C4-2B (cell line): ENCODE results near the gene GPATCH1.

Experiments
- H3K27ac ChIP-seq: fragments of 450-650 bp; 2 replicates; pipeline ENCODE4 v1.5.1; 2017
- ZFX ChIP-seq: fragments of 450-650 bp; IDR thresholded peaks from 2 replicates; pipeline ENCODE4 v1.6.1; 2017
- TF ChIP-seq, protein P1 (sequence below): fragments of 450-650 bp; conservative IDR thresholded peaks from 2 replicates; pipeline ENCODE4 v1.5.1; 2017; ENCODE audit warnings: mild to moderate bottlenecking

GPATCH1 gene

DNA sequence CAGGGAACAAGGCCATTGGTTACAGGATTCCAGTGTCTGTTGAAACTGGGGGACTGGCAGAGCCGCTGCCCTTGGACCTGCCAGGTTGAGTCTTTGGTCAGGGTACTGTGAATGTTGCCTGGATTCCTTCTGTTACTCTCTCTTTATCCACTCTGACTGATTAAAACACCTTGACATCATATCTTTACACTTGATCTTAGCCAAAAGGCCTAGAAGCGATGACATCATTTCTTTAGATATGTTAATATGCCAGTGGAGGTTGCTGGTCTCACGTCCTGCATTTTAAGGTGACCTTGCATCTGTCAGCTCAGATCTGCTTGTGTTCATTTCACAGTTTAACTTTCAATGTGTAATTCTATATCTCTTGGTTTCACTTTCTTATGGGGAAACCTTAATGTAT lies 9.2 kb downstream of the GPATCH1 start:
- TF ChIP-seq, protein P1, sequence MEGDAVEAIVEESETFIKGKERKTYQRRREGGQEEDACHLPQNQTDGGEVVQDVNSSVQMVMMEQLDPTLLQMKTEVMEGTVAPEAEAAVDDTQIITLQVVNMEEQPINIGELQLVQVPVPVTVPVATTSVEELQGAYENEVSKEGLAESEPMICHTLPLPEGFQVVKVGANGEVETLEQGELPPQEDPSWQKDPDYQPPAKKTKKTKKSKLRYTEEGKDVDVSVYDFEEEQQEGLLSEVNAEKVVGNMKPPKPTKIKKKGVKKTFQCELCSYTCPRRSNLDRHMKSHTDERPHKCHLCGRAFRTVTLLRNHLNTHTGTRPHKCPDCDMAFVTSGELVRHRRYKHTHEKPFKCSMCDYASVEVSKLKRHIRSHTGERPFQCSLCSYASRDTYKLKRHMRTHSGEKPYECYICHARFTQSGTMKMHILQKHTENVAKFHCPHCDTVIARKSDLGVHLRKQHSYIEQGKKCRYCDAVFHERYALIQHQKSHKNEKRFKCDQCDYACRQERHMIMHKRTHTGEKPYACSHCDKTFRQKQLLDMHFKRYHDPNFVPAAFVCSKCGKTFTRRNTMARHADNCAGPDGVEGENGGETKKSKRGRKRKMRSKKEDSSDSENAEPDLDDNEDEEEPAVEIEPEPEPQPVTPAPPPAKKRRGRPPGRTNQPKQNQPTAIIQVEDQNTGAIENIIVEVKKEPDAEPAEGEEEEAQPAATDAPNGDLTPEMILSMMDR = no peak
- TF ChIP-seq ZFX = no peak
- no peak overlapping the region for H3K27ac ChIP-seq

DNA sequence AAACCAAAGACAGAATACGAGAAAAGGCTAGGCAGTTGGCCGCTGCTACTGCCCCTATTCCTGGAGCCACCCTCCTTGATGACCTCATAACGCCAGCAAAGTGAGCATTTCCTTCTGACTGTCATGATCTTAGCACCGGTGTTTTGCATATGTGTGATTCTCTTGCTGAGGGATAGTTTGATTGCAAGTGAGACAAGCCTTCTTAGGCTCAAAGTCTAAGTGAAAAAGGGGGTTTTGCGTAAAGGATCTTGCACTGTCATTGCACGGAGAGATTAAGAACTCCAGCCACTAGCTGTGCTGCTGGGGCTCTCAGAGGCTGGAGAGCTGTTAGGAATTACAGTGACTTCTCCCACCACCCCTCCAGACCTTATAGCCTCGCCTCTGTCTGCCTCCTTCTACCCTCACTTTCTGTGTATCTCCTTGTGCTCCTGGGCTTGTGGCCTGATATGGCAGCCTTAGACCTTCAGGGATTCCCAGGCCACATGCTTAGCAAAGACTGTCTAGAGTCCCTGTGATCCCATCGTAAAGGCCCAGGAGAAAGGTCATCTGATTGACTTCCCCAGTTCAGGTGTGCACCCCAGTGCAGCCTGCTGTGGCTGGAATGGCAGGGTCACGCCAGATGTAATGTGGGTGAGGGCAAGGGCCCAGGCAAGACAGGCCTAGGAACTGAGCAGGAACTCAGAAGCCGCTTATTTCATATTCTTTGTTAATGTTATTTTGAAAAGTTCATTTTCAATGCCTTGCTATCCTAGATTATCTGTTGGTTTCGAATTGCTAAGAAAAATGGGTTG lies 12.6 kb downstream of the GPATCH1 start:
- no peak overlapping the region for H3K27ac ChIP-seq
- TF ChIP-seq ZFX = no peak
- TF ChIP-seq, protein P1 = no peak

DNA sequence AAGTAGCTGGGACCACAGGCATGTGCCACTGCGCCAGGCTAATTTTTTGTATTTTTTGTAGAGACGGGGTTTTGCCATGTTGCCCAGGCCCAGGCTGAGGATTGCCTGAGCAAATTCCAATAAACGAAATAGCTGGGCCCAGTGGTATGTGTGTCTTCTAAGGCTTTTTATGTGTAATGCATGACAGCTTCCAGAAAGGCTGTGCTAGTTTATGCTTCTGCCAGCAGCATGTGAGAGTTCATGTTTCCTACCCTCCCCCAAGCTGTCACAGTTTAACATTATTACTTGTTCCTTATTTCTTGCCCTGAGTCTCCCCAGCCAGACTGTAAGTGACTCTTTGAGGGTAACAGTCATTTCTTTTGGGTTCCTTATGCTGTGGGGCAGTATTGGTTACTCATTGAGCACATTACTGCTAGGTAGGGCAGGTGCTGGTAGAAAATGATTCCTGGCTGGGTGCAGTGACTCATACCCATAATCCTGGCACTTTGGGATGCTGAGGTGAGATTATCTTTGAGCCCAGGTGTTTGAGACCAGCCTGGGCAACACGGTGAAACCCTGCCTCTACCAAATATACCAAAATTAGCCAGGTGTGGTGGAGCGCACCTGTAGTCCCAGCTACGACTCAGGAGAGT lies 13.6 kb downstream of the GPATCH1 start:
- no peak overlapping the region for H3K27ac ChIP-seq
- TF ChIP-seq, protein P1 = no peak
- no peak for TF ChIP-seq ZFX

DNA sequence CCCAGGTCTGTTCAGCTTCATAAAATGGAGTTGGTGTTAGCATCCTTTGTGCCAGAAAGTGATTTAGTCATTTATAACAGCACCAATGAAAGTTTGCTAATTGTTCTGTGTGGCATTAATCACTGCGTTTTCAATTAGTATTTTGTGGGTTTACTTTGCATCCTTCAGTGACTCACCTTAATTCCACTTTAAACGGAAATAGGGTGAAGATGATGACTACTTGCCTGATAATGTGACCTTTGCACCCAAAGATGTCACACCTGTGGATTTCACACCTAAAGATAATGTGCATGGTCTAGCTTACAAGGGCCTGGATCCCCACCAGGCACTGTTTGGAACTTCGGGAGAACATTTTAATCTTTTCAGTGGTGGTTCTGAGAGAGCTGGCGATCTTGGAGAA lies 15.0 kb downstream of the GPATCH1 start:
- H3K27ac ChIP-seq = no peak overlapping the region
- TF ChIP-seq ZFX = no peak
- TF ChIP-seq, protein P1 = no peak

DNA sequence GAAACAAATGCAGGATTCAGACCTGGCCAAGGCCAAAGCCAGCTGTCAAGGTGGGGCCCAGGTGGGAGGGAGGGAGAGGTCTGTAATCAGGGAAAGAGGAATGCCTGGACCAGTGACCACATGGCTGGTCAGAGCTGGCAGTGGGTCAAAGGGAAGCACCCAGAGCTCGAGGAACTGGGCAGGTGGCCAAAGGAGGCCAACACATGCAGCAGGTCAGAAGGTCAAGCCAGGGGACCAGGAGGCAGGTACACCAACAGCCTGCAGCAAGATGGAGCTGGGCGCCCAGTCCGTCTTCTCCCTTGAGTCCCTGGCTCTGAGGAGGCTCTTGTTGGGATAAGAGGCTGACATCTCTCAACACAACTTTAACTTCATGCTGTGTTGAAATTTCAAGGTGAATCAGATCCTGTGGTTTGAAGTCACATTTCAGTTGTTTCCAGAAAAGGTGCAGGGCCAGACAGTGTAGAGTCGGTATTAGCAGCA lies 17.1 kb downstream of the GPATCH1 start:
- no peak for TF ChIP-seq ZFX
- TF ChIP-seq, protein P1 = no peak
- no peak overlapping the region for H3K27ac ChIP-seq

DNA sequence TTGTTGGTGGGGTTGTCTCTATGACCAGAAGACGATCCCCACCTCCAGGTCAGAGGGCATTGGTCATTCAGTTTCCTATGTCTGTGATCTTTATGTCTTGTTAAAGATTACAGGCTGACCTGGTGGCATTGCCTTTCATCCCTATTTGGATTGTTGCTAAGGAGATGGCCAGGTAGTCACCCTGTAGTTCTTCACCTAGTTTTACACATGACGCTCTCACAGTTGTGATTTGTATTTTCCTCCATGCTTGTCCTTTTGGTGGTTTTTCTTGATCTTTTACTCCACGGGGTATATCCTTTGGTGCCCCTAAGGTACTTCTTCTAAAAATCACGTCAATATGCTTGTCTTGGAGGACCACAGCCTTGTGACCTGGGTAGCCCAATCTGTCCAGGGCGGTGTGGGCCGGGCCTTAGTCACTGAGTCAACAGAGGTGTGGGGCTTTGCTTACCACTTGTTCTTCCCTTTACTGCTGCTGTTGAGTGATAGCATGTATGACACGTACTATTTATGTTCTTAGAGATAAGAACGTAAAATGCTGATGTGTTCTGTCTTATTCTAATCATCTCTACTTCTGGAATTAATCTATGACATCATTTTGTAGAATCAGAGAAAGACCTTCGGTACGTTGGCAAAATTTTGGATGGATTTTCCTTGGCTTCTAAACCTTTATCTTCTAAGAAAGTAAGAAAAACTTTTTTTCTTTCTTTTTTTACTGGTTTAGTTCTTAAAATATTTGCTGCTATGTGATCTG lies 20.1 kb downstream of the GPATCH1 start:
- TF ChIP-seq, protein P1 = no peak
- TF ChIP-seq ZFX = no peak
- H3K27ac ChIP-seq = no peak overlapping the region

DNA sequence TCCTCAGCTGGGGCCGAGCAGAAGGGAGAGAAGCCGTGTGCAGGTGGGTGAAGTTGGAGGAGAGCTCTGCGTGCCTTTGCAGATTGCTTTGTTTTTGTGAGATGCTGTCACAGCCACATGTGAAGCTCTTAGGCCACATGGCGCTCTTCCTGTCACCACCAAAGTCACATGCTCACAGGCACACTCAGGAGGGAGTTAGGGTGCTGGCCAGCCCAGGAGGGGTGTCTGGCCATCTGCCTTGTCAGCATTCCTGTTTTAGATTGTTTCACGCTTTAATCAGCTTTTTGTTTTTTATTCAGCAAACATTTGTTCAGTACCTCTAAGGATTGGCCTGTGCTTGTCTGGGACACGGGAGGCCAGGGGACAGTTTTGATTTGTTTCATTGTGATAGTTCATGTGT lies 21.9 kb downstream of the GPATCH1 start:
- H3K27ac ChIP-seq = no peak overlapping the region
- TF ChIP-seq, protein P1 = no peak
- no peak for TF ChIP-seq ZFX
